Measurements from ENCODE around the gene TET1.

GRCh38 chr10:68732651-68733050 is 172.5 kb downstream of the TET1 start:
- TF ChIP-seq CTCF (IDR thresholded peaks at IDR 0.05), result no peak
- no peak for TF ChIP-seq POLR2A (IDR thresholded peaks at IDR 0.05; ENCODE audit: low read depth)
- TF ChIP-seq EP300 (IDR thresholded peaks at IDR 0.05), result no peak
- TF ChIP-seq POLR2AphosphoS5 (IDR thresholded peaks at IDR 0.05), result no peak
